Thyroid gland (tissue), 4 donors: ENCODE measurements around the gene PDGFC. TPM values are rescaled to one million over a fixed set of nuclear protein-coding genes. Genes with fewer than 3 reads are reported as not detected.

Experiments used
- DNase-seq, 2 donors: peaks; one replicate each; pipeline ENCODE4 v3.0.0-alpha.2; 2019
- H3K27ac ChIP-seq, 3 donors: fragments of 200-600 bp; sonication (generic); 1 replicate in 2 of 3; 2 replicates in 1 of 3; pipeline ENCODE4 v1.5.1; 2016 to 2019; ENCODE audit warnings: mild to moderate bottlenecking in 1 of 3, moderate library complexity in 1 of 3
- H3K27me3 ChIP-seq: fragments of 200-600 bp; sonication (generic); one replicate; pipeline ENCODE4 v1.5.1; 2019
- H3K36me3 ChIP-seq, 2 donors: fragments of 200-600 bp; sonication (generic); one replicate each; pipeline ENCODE4 v1.5.1; 2016 to 2019
- H3K4me1 ChIP-seq, 2 donors: fragments of 200-600 bp; sonication (generic); one replicate each; pipeline ENCODE4 v1.5.1; 2017 to 2019
- H3K4me3 ChIP-seq, 3 donors: fragments of 200-600 bp; sonication (generic); replicated peaks in 1 of 3; 1 replicate in 2 of 3; 2 replicates in 1 of 3; pipeline ENCODE4 v1.5.1; 2016; ENCODE audit warnings: mild to moderate bottlenecking in 1 of 3
- H3K9me3 ChIP-seq: fragments of 200-600 bp; sonication (generic); one replicate; pipeline ENCODE4 v1.5.1; 2017
- CTCF ChIP-seq, 6 experiments: fragments of 200-600 bp in 3 of 6; fragments of 450-650 bp in 3 of 6; sonication (generic) in 3 of 6; IDR thresholded peaks; one replicate each; pipeline ENCODE4 v1.5.1; 2016 to 2019; ENCODE audit warnings: antibody characterized with exemption in 6 of 6, mild to moderate bottlenecking in 2 of 6, inconsistent platforms in 1 of 6, moderate library complexity in 1 of 6
- POLR2A ChIP-seq, 2 donors: fragments of 450-650 bp; IDR thresholded peaks; one replicate each; pipeline ENCODE4 v1.6.1; 2017; ENCODE audit warnings: antibody characterized with exemption in 2 of 2, mild to moderate bottlenecking in 2 of 2, moderate library complexity in 1 of 2
- WGBS, 2 donors: methylation state at CpG; one replicate each; pipeline ENCODE4 v1.1.5; 2017; 5-methylcytosine and 5-hydroxymethylcytosine counted together
- intact Hi-C: fragments of 100-400 bp; cut with DNase I; formaldehyde crosslinking; loops from one replicate; pipeline ENCODE4 v1.15.1; 2023
- total RNA-seq, 4 donors: library from RNA; depleted of rRNA; stranded (reverse); fragments of >200 nt; gene quantifications; one replicate each; pipeline ENCODE4 v1.2.3, GENCODE V29; 2016

Gene PDGFC
- total RNA-seq, 4 donors from 2014 or later = 28.9 to 34.6 (median 29.9) TPM

GRCh38 chr4:156957556-156957955 lies 14.0 kb downstream of the PDGFC start:
- WGBS, 2 donors = 88 to 89% methylated on average over 3 of the region's 3 CpGs
- no peak for DNase-seq
- Histone ChIP-seq H3K27me3 (no peaks in the 10 kb centered on the region), H3K4me1 (peaks cover 22 to 31% of the 10 kb centered on the region in 2 donors), H3K27ac (peak overlapping the region in 1 of 3 donors; percentile 28), H3K36me3 (no peaks in the 10 kb centered on the region), H3K4me3 (no peak overlapping the region), H3K9me3 (no peaks in the 10 kb centered on the region)
- no peak for TF ChIP-seq POLR2A (IDR thresholded peaks at IDR 0.05)
- no peak for TF ChIP-seq CTCF (IDR thresholded peaks at IDR 0.05)
- intact Hi-C loops = no loop called here

- intact Hi-C loops = no loop called here
- Histone ChIP-seq H3K27ac (no peak overlapping the region), H3K4me1 (peaks cover 20 to 24% of the 10 kb centered on the region in 2 donors)
Observed at GRCh38 chr4:156956826-156957368, 14.7 kb downstream of the PDGFC start.

GRCh38 chr4:156956359-156956758 lies 15.2 kb downstream of the PDGFC start:
- intact Hi-C loops = no loop called here
- H3K9me3 ChIP-seq = no peaks in the 10 kb centered on the region
- H3K27me3 ChIP-seq = no peaks in the 10 kb centered on the region
- no peak overlapping the region for H3K27ac ChIP-seq
- WGBS, 2 donors = 96% methylated on average over 2 of the region's 2 CpGs
- H3K4me3 ChIP-seq = no peak overlapping the region
- no peak for DNase-seq
- no peaks in the 10 kb centered on the region for H3K36me3 ChIP-seq
- TF ChIP-seq POLR2A (IDR thresholded peaks at IDR 0.05) = no peak
- TF ChIP-seq CTCF (IDR thresholded peaks at IDR 0.05) = no peak
- peaks cover 18 to 22% of the 10 kb centered on the region in 2 donors for H3K4me1 ChIP-seq

More at GRCh38 chr4:156956826-156957368, 14.7 kb downstream of the PDGFC start:
- Histone ChIP-seq H3K9me3 (no peaks in the 10 kb centered on the region), H3K36me3 (no peaks in the 10 kb centered on the region), H3K4me3 (no peak overlapping the region), H3K27me3 (no peaks in the 10 kb centered on the region)
- TF ChIP-seq CTCF (IDR thresholded peaks at IDR 0.05) = no peak
- no peak for TF ChIP-seq POLR2A (IDR thresholded peaks at IDR 0.05)
- whole genome bisulfite sequencing, 2 donors = 70 to 77% methylated on average over 6 of the region's 6 CpGs
- DNase-seq = no peak

- no peak overlapping the region for H3K4me3 ChIP-seq
- intact Hi-C loops = no loop called here
- no peaks in the 10 kb centered on the region for H3K9me3 ChIP-seq
- no peak for TF ChIP-seq POLR2A (IDR thresholded peaks at IDR 0.05)
- TF ChIP-seq CTCF (IDR thresholded peaks at IDR 0.05) = no peak
- H3K4me1 ChIP-seq = peaks cover 29 to 35% of the 10 kb centered on the region in 2 donors
- H3K27ac ChIP-seq = no peak overlapping the region
- no peaks in the 10 kb centered on the region for H3K27me3 ChIP-seq
- no peak for DNase-seq
- WGBS, 2 donors = 82 to 90% methylated on average over 3 of the region's 3 CpGs
- no peaks in the 10 kb centered on the region for H3K36me3 ChIP-seq
Observed at GRCh38 chr4:156954587-156954986, 17.0 kb downstream of the PDGFC start.

- Histone ChIP-seq H3K4me1 (peaks cover 34 to 40% of the 10 kb centered on the region in 2 donors), H3K9me3 (no peaks in the 10 kb centered on the region), H3K27ac (no peak overlapping the region), H3K36me3 (no peaks in the 10 kb centered on the region), H3K4me3 (no peak overlapping the region), H3K27me3 (no peaks in the 10 kb centered on the region)
- no peak for DNase-seq
- 90% methylated on average over 2 of the region's 2 CpGs for WGBS, 2 donors
- TF ChIP-seq POLR2A (IDR thresholded peaks at IDR 0.05) (no peak), CTCF (IDR thresholded peaks at IDR 0.05) (no peak)
- intact Hi-C loops = no loop called here
Observed at GRCh38 chr4:156953951-156954350, 17.6 kb downstream of the PDGFC start.
